ENCODE measurements around the gene SASH3. TPM values are rescaled to one million over a fixed set of nuclear protein-coding genes. Genes with fewer than 3 reads are reported as not detected.

Gene SASH3
- total and polyA plus RNA-seq, 2 donors (not counting 1 experiment from before 2014, with no cell fraction given) = not detected

- Histone ChIP-seq H2AFZ (ENCODE audit: low read length) (no peak overlapping the region), H3K36me3 (ENCODE audit: control insufficient read depth, insufficient read depth, low read length) (no peaks in the 10 kb centered on the region), H3K27me3 (ENCODE audit: control insufficient read depth, insufficient read depth, low read length) (no peaks in the 10 kb centered on the region), H3K9ac (ENCODE audit: insufficient read depth, low read length) (no peak overlapping the region), H3K4me3 (replicated peaks in 1 of 4; ENCODE audit: control extremely low read depth in 1 of 4, insufficient read depth in 1 of 4, low read depth in 3 of 4, low read length in 4 of 4) (no peak overlapping the region), H4K20me1 (ENCODE audit: control insufficient read depth, extremely low read depth, insufficient read depth, low read length) (no peaks in the 10 kb centered on the region), H3K9me3 (ENCODE audit: control insufficient read depth, insufficient read depth, low read depth, low read length) (no peaks in the 10 kb centered on the region), H3K27ac (ENCODE audit: insufficient read depth, low read length) (no peak overlapping the region), H3K4me2 (ENCODE audit: extremely low read depth, insufficient read depth, low read length) (no peak overlapping the region), H3K4me1 (ENCODE audit: control insufficient read depth, extremely low read depth, insufficient read depth, low read length) (no peaks in the 10 kb centered on the region), H3K79me2 (ENCODE audit: control insufficient read depth, insufficient read depth, low read length) (no peaks in the 10 kb centered on the region)
- TF ChIP-seq CTCF (conservative IDR thresholded peaks at IDR 0.05 in 1 of 2, IDR thresholded peaks at IDR 0.05 in 1 of 2; ENCODE audit: low read depth in 1 of 2, low read length in 2 of 2) (no peak), EZH2 (IDR thresholded peaks at IDR 0.05; ENCODE audit: low read length, missing control alignments) (no peak)
- DNase-seq (ENCODE audit: low read depth in 2 of 2) = no peak
Observed at GRCh38 chrX:129798456-129798855, 18.7 kb downstream of the SASH3 start.

- H3K4me1 ChIP-seq (ENCODE audit: control insufficient read depth, extremely low read depth, insufficient read depth, low read length) = no peaks in the 10 kb centered on the region
- TF ChIP-seq CTCF (conservative IDR thresholded peaks at IDR 0.05 in 1 of 2, IDR thresholded peaks at IDR 0.05 in 1 of 2; ENCODE audit: low read depth in 1 of 2, low read length in 2 of 2) (no peak), EZH2 (IDR thresholded peaks at IDR 0.05; ENCODE audit: low read length, missing control alignments) (no peak)
- no peaks in the 10 kb centered on the region for H3K9me3 ChIP-seq (ENCODE audit: control insufficient read depth, insufficient read depth, low read depth, low read length)
- no peaks in the 10 kb centered on the region for H3K36me3 ChIP-seq (ENCODE audit: control insufficient read depth, insufficient read depth, low read length)
- H2AFZ ChIP-seq (ENCODE audit: low read length) = no peak overlapping the region
- H3K27ac ChIP-seq (ENCODE audit: insufficient read depth, low read length) = no peak overlapping the region
- no peak overlapping the region for H3K4me3 ChIP-seq (replicated peaks in 1 of 4; ENCODE audit: control extremely low read depth in 1 of 4, insufficient read depth in 1 of 4, low read depth in 3 of 4, low read length in 4 of 4)
- H4K20me1 ChIP-seq (ENCODE audit: control insufficient read depth, extremely low read depth, insufficient read depth, low read length) = no peaks in the 10 kb centered on the region
- no peak overlapping the region for H3K9ac ChIP-seq (ENCODE audit: insufficient read depth, low read length)
- no peak overlapping the region for H3K4me2 ChIP-seq (ENCODE audit: extremely low read depth, insufficient read depth, low read length)
- no peaks in the 10 kb centered on the region for H3K27me3 ChIP-seq (ENCODE audit: control insufficient read depth, insufficient read depth, low read length)
- H3K79me2 ChIP-seq (ENCODE audit: control insufficient read depth, insufficient read depth, low read length) = no peaks in the 10 kb centered on the region
- no peak for DNase-seq (ENCODE audit: low read depth in 2 of 2)
Observed at GRCh38 chrX:129798888-129799287, 19.1 kb downstream of the SASH3 start.

GRCh38 chrX:129800186-129800585 is 20.4 kb downstream of the SASH3 start:
- no peaks in the 10 kb centered on the region for H3K9me3 ChIP-seq (ENCODE audit: control insufficient read depth, insufficient read depth, low read depth, low read length)
- TF ChIP-seq CTCF (conservative IDR thresholded peaks at IDR 0.05 in 1 of 2, IDR thresholded peaks at IDR 0.05 in 1 of 2; ENCODE audit: low read depth in 1 of 2, low read length in 2 of 2) (no peak), EZH2 (IDR thresholded peaks at IDR 0.05; ENCODE audit: low read length, missing control alignments) (no peak)
- no peak overlapping the region for H2AFZ ChIP-seq (ENCODE audit: low read length)
- no peaks in the 10 kb centered on the region for H3K27me3 ChIP-seq (ENCODE audit: control insufficient read depth, insufficient read depth, low read length)
- no peaks in the 10 kb centered on the region for H3K79me2 ChIP-seq (ENCODE audit: control insufficient read depth, insufficient read depth, low read length)
- no peaks in the 10 kb centered on the region for H3K36me3 ChIP-seq (ENCODE audit: control insufficient read depth, insufficient read depth, low read length)
- H3K4me3 ChIP-seq (replicated peaks in 1 of 4; ENCODE audit: control extremely low read depth in 1 of 4, insufficient read depth in 1 of 4, low read depth in 3 of 4, low read length in 4 of 4) = no peak overlapping the region
- no peak overlapping the region for H3K27ac ChIP-seq (ENCODE audit: insufficient read depth, low read length)
- no peaks in the 10 kb centered on the region for H4K20me1 ChIP-seq (ENCODE audit: control insufficient read depth, extremely low read depth, insufficient read depth, low read length)
- no peak for DNase-seq (ENCODE audit: low read depth in 2 of 2)
- no peaks in the 10 kb centered on the region for H3K4me1 ChIP-seq (ENCODE audit: control insufficient read depth, extremely low read depth, insufficient read depth, low read length)
- no peak overlapping the region for H3K9ac ChIP-seq (ENCODE audit: insufficient read depth, low read length)
- no peak overlapping the region for H3K4me2 ChIP-seq (ENCODE audit: extremely low read depth, insufficient read depth, low read length)

Data from fibroblast of lung (primary cell).